Activated CD4-positive, alpha-beta T cell treated with anti-CD3 and anti-CD28 coated beads, Interleukin-2, amount 50 U/mL, for 4 hours (primary cell): Measurements from ENCODE around the gene OR52A5.

Source experiments
- DNase-seq, 2 experiments: peaks; one replicate each; pipeline ENCODE4 v3.0.0-alpha.2; 2020

The OR52A5 gene

DNA sequence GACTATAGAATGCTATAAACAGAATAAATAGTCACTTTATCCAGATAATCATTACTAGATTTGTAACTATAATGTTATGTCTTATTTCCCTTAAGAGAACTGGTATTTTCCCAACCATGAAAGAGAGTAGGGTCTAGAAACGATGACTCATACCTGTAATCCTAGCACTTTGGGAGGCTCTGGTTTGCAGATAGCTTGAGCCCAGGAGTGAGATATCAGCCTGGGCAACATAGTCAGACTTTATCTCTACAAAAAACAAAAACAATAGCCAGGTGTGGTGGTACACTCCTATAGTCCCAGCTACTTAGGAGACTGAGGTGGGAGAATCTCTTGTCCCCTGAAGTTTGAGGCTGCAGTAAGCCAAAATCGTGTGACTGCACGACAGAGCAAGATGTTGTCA is 30.9 kb downstream of the OR52A5 start:
- DNase-seq: no peak

DNA sequence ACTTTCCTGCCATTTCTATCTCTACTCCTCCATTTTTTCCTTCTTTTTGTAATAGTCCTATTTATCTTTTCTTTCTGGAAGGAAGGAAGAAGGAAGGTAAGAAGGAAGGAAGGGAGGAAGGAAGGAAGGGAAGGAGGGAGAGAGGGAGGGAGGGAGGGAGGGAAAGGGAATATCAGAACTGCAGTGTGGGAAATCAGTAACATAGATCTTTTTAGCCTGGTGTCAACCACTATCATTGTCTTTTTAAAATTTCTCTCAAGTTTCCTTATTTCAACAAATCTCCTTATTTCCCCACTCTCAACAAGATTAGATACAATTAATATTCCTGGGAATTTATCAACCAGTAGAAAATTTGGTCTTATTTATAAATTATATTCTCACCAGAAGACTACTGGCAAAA is 35.1 kb downstream of the OR52A5 start:
- no peak for DNase-seq

DNA sequence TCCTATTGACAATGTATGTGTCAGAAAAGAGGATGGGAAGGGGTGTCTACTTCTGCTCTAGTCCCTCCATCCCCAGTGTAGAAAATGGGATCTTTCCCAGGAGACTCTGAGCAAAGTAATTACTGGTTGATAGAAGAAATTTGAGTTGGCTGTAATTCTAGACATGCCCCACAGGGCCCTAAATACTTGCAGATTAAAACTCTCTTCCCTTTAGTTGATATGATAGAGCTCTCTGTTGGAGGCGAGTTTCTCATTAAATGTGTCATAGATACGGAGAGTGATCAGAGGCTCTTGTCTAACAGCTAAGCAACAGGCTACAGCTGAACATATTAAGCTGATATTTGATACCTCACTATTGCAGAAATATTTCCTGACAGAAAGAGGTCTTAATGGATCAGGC is 35.9 kb downstream of the OR52A5 start:
- no peak for DNase-seq

DNA sequence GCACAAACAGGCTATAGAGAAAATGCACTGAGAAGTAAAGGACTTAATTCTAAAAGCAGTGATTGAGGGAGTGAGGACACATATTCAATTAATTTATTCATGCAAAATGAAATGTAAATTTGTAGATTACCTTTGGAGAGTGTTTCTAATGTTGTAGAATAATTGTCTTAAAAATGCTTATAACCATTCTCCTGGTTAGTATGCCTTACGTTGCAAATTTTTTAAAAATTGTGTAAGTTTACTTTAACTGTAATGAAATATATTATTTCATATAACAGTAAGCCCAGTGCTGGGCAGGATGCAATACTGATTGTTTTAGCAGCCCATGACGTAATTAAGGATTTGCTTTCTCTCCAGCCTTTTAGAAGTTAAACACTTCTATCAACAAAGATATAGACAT is 42.1 kb downstream of the OR52A5 start:
- DNase-seq: no peak

- DNase-seq: no peak
Observed at GRCh38 chr11:5092821-5093585, 45.2 kb downstream of the OR52A5 start.

DNA sequence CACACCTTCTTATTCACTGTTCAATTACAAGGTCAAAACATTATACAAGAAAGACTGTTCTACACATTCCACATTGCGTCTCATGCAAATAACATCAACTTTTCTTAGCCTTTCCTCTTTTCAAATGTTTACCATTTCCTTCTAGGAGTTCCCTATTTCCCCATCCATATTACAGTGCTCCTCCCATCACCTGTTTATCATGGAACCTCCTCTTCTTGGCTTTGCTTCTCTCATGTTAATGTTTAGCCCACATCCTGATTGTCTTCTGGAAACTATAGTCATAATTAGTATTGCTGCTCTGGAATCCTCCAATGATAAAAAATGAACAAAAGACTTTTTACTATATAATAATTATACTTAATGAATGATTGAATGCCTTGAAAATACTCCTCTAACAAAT is 47.5 kb downstream of the OR52A5 start:
- DNase-seq: no peak

DNA sequence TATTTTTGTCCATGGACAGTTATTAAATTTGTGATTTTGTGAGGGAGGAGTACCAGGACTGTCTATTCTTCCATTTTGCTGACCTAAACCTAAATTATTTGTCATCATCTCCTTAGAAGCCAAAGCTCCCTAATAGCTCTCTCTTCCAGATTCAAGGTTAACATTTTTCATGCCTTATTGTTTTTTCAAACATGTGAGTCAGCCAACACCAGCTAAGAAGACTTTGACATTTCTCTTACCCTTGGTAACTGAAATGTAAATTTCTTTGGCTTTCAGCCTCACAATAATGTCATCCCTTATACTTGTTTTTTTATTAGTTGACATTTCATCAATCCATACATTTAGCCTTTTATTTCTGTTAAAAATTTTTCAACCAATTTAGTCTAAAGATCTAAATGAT is 49.6 kb downstream of the OR52A5 start:
- no peak for DNase-seq

DNA sequence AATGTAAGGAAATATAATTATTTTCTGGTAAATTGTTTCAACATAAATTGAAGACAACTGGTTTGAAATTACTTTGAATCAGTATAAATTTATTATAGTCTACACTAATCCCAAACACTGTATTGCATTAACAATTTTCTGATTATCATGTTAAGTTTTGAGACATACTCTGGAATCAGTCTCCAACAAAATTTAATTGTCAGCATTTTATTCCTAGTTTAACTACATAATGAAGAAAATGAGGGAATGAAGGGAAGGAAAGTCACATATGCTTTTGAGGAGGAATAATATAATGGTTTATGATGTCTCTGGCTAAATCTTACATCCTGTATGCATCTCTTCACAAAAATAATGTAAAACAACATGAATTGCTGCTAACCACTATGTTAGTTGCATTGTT is 54.6 kb downstream of the OR52A5 start:
- no peak for DNase-seq

DNA sequence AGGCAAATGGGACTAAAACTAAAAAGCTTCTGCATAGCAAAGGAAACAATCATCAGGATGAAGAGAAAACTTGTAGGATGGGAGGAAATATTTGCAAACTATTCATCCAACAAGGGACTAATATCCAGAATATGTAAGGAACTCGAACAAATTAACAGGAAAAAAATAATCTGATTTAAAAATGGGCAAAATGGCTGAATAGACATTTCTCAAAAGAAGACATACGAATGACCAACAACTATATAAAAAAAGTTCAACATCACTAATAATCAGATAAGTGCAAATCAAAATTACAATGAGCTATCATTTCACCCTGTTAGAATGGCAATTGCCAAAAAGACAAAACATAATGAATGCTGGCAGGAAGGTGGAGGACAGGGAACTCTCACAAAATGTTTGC is 56.8 kb downstream of the OR52A5 start:
- no peak for DNase-seq
